Panc1 (cell line): Measurements from ENCODE around the gene TXK. TPM values are rescaled to one million over a fixed set of nuclear protein-coding genes. Genes with fewer than 3 reads are reported as not detected.

Experiments
- ATAC-seq: fragments of 200-7000 bp; cut with Tn5 transposase; 2 replicates; pipeline ENCODE4 v1.9.1; 2020; ENCODE audit warnings: mild to moderate bottlenecking, moderate library complexity
- BruUV-seq: library from RNA; stranded (reverse); fragments of 400-500 nt; replicated peaks from 2 replicates; lab custom pipeline; 2021; lab: Mats Ljungman, UMichigan
- CTCF ChIA-PET: fragments of 300-600 bp; sonication (Branson Sonifier 250); formaldehyde crosslinking; loops from one replicate; lab custom pipeline; 2022; ENCODE audit warnings: antibody characterized with exemption; lab: Charles Lee
- POLR2A ChIA-PET: fragments of 300-600 bp; sonication (Branson Sonifier 250); formaldehyde crosslinking; loops from one replicate; lab custom pipeline; 2022; ENCODE audit warnings: antibody characterized with exemption; lab: Charles Lee
- DNase-seq: peaks from one replicate; pipeline ENCODE4 v3.0.0-alpha.2; 2010; ENCODE audit warnings: low read depth, low spot score
- H3K27ac ChIP-seq: 2 replicates; pipeline ENCODE4 v1.5.1; 2011; ENCODE audit warnings: mild to moderate bottlenecking, low read length, inconsistent platforms
- H3K27me3 ChIP-seq: fragments of 200-500 bp; sonication (Bioruptor generic); 2 replicates; pipeline ENCODE4 v1.6.0; 2014; ENCODE audit warnings: low read length, inconsistent platforms; ENCODE audit not compliant: control insufficient read depth, insufficient read depth
- H3K36me3 ChIP-seq: fragments of 200-500 bp; sonication (Bioruptor generic); 2 replicates; pipeline ENCODE4 v1.5.1; 2014; ENCODE audit warnings: inconsistent platforms, mild to moderate bottlenecking, low read length, moderate library complexity; ENCODE audit not compliant: control insufficient read depth, insufficient read depth
- H3K4me1 ChIP-seq: 2 replicates; pipeline ENCODE4 v1.5.1; 2011; ENCODE audit warnings: inconsistent platforms, mild to moderate bottlenecking, low read length, moderate library complexity; ENCODE audit not compliant: control insufficient read depth, insufficient read depth
- H3K4me3 ChIP-seq, 2 experiments: 2 replicates each; pipeline ENCODE4 v1.5.1; 2011 to 2012; ENCODE audit warnings: low read depth in 2 of 2, low read length in 2 of 2, mild to moderate bottlenecking in 2 of 2, inconsistent platforms in 1 of 2, moderate library complexity in 1 of 2
- H3K9me3 ChIP-seq: fragments of 200-500 bp; sonication (Bioruptor generic); 2 replicates; pipeline ENCODE4 v1.5.1; 2014; ENCODE audit warnings: low read depth, mild to moderate bottlenecking, inconsistent platforms, low read length, moderate library complexity; ENCODE audit not compliant: control insufficient read depth, insufficient read depth
- POLR2AphosphoS5 ChIP-seq: IDR thresholded peaks from 2 replicates; pipeline ENCODE4 v1.6.1; 2012; ENCODE audit warnings: mild to moderate bottlenecking, low read depth, low read length, moderate library complexity
- SIN3A ChIP-seq: IDR thresholded peaks from 2 replicates; pipeline ENCODE4 v1.6.1; 2012; ENCODE audit warnings: low read depth, mild to moderate bottlenecking, low read length, moderate library complexity, borderline replicate concordance; ENCODE audit not compliant: insufficient read depth
- TCF7L2 ChIP-seq: IDR thresholded peaks from 2 replicates; pipeline ENCODE4 v1.6.1; 2011; ENCODE audit warnings: mild to moderate bottlenecking, low read depth, low read length, inconsistent platforms
- in situ Hi-C: cut with HindIII; loops from 2 replicates; pipeline ENCODE4 v1.10.0; 2016; ENCODE audit warnings: low sequenced_read_pairs, low pct_unique_long_range_greater_than_20kb
- intact Hi-C: fragments of 100-400 bp; cut with micrococcal nuclease; formaldehyde crosslinking; loops from one replicate; pipeline ENCODE4 v1.10.0; 2022; ENCODE audit not compliant: unreplicated experiment
- total RNA-seq: library from RNA; stranded (reverse); gene quantifications from one replicate; pipeline ENCODE4 v1.2.1, GENCODE V29; 2021; ENCODE audit not compliant: unreplicated experiment
- TF ChIP-seq, protein P1 (sequence below): fragments of 450-650 bp; IDR thresholded peaks from 2 replicates; pipeline ENCODE4 v1.5.1; 2017; ENCODE audit warnings: mild to moderate bottlenecking
- TF ChIP-seq, protein P2 (sequence below), 2 experiments: IDR thresholded peaks; 2 replicates each; pipeline ENCODE4 v1.6.1; 2011 to 2012; ENCODE audit warnings: low read depth in 2 of 2, control low read depth in 1 of 2, low read length in 1 of 2, mild to moderate bottlenecking in 1 of 2, moderate library complexity in 1 of 2; ENCODE audit not compliant: insufficient read depth in 1 of 2

Gene TXK
- total RNA-seq, 1 experiment from 2014 or later = 0.26 TPM

DNA sequence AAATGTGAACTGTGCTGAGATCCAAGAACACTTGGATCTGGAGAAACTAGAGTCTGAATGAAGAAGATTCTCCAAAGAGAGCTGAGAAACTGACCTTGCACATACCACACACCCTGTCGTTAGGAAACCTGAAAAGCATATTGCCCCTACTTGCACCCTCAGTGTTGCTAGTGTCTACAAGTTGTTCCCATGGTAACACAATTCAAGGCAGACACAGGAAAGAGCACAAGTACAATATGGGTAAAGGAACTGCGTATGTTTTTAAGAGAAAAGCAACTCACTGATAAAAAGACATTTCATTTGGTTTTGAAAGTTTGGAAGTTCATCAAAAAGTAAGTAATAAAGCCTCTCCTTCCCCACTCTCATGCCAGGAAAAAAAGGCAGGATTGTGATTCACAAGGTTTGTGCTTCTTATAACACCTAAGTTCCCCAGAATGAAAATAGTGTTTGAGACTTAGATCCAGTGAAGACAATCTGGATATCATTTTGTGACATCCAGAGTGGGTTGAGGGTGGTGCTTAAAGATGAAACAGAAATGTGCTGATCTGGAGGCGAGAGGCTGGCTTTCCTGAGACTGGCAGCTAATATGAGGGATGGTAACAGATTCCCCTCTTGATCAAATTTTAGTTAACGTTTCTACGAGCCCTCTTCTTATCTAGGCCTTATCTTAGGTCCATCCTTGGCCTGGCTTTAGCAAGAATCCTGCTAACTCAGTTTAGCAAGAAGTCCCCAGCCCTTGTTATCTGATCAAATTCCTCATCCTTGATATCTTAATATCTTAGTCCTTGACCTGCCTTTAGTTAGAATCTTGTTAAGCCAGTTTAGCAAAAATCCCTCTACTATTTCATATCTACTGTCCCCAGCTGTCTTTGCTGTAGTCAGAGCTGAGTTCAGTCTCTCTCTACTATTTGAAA, 75.2 kb downstream of the TXK start:
- in situ Hi-C loops = no loop called here
- POLR2A ChIA-PET = no interaction called here

DNA sequence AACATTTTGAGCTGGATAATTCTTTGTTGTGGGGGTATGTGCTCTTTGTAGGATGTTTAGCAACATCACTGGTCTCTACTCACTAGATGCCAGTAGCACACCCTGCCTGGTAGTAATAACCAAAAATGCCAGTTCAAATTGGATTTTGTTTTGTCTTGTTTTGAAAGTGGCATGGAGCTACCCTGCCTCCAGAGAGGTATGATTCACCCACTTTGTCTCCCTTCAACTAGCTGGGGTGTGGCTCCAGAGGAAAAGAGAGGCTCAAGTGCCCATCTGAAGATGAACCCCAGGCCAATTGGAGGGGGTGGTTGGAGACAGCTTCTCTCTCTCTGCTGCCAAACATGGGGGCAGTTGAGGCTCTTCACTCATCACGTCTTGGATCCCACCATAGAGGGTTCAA, 83.0 kb downstream of the TXK start:
- BruUV-seq = no TSS peak
- CTCF ChIA-PET = no interaction called here
- no peak for DNase-seq

More for the DNA sequence above, 75.2 kb downstream of the TXK start:
- Histone ChIP-seq H3K36me3 (no peaks in the 10 kb centered on the region), H3K9me3 (no peaks in the 10 kb centered on the region), H3K4me3 (no peak overlapping the region), H3K4me1 (no peaks in the 10 kb centered on the region), H3K27ac (no peak overlapping the region), H3K27me3 (no peaks in the 10 kb centered on the region)
- DNase-seq (no peak), ATAC-seq (no peak)
- TF ChIP-seq POLR2AphosphoS5 = no peak
- TF ChIP-seq, protein P1, sequence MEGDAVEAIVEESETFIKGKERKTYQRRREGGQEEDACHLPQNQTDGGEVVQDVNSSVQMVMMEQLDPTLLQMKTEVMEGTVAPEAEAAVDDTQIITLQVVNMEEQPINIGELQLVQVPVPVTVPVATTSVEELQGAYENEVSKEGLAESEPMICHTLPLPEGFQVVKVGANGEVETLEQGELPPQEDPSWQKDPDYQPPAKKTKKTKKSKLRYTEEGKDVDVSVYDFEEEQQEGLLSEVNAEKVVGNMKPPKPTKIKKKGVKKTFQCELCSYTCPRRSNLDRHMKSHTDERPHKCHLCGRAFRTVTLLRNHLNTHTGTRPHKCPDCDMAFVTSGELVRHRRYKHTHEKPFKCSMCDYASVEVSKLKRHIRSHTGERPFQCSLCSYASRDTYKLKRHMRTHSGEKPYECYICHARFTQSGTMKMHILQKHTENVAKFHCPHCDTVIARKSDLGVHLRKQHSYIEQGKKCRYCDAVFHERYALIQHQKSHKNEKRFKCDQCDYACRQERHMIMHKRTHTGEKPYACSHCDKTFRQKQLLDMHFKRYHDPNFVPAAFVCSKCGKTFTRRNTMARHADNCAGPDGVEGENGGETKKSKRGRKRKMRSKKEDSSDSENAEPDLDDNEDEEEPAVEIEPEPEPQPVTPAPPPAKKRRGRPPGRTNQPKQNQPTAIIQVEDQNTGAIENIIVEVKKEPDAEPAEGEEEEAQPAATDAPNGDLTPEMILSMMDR = no peak
- TF ChIP-seq, protein P2, sequence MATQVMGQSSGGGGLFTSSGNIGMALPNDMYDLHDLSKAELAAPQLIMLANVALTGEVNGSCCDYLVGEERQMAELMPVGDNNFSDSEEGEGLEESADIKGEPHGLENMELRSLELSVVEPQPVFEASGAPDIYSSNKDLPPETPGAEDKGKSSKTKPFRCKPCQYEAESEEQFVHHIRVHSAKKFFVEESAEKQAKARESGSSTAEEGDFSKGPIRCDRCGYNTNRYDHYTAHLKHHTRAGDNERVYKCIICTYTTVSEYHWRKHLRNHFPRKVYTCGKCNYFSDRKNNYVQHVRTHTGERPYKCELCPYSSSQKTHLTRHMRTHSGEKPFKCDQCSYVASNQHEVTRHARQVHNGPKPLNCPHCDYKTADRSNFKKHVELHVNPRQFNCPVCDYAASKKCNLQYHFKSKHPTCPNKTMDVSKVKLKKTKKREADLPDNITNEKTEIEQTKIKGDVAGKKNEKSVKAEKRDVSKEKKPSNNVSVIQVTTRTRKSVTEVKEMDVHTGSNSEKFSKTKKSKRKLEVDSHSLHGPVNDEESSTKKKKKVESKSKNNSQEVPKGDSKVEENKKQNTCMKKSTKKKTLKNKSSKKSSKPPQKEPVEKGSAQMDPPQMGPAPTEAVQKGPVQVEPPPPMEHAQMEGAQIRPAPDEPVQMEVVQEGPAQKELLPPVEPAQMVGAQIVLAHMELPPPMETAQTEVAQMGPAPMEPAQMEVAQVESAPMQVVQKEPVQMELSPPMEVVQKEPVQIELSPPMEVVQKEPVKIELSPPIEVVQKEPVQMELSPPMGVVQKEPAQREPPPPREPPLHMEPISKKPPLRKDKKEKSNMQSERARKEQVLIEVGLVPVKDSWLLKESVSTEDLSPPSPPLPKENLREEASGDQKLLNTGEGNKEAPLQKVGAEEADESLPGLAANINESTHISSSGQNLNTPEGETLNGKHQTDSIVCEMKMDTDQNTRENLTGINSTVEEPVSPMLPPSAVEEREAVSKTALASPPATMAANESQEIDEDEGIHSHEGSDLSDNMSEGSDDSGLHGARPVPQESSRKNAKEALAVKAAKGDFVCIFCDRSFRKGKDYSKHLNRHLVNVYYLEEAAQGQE (IDR thresholded peaks at IDR 0.05; ENCODE audit: insufficient read depth in 1 of 2, low read depth in 2 of 2, low read length in 1 of 2) = no peak
- TF ChIP-seq SIN3A = no peak
- TF ChIP-seq TCF7L2 = no peak
- CTCF ChIA-PET = no interaction called here
- intact Hi-C loops = no loop called here
- no TSS peak for BruUV-seq

More for the DNA sequence above, 83.0 kb downstream of the TXK start:
- Histone ChIP-seq H3K27ac (no peak overlapping the region), H3K9me3 (no peaks in the 10 kb centered on the region), H3K4me3 (no peak overlapping the region), H3K4me1 (no peaks in the 10 kb centered on the region), H3K27me3 (no peaks in the 10 kb centered on the region), H3K36me3 (no peaks in the 10 kb centered on the region)
- no peak for ATAC-seq
- intact Hi-C loops = no loop called here
- POLR2A ChIA-PET = no interaction called here
- in situ Hi-C loops = no loop called here
- TF ChIP-seq, protein P1 = no peak
- TF ChIP-seq TCF7L2 (no peak), POLR2AphosphoS5 (no peak), SIN3A (no peak)
- TF ChIP-seq, protein P2 (IDR thresholded peaks at IDR 0.05; ENCODE audit: insufficient read depth in 1 of 2, low read depth in 2 of 2, low read length in 1 of 2) = no peak
